Heart left ventricle (tissue), 16 donors: Measurements from ENCODE around the gene TTLL11. TPM values are rescaled to one million over a fixed set of nuclear protein-coding genes. Genes with fewer than 3 reads are reported as not detected.

Source experiments
- ATAC-seq, 4 donors: fragments of 200-7000 bp; cut with Tn5 transposase; one replicate each; pipeline ENCODE4 v1.9.1; 2020 to 2022; ENCODE audit warnings: moderate library complexity in 4 of 4, mild to moderate bottlenecking in 3 of 4, moderate number of reproducible peaks in 1 of 4
- DNase-seq, 5 donors: peaks; one replicate each; pipeline ENCODE4 v3.0.0-alpha.2; 2020
- H3K27ac ChIP-seq, 12 donors: fragments of 200-600 bp; sonication (generic) in 4 of 12; one replicate each; pipeline versions ENCODE4 v1.5.0 to v1.8.0; 2016 to 2022; ENCODE audit warnings: mild to moderate bottlenecking in 2 of 12
- H3K27me3 ChIP-seq, 9 donors: fragments of 200-600 bp; sonication (generic) in 2 of 9; one replicate each; pipeline versions ENCODE4 v1.5.1 to v1.8.0; 2016 to 2022; ENCODE audit warnings: mild to moderate bottlenecking in 3 of 9
- H3K36me3 ChIP-seq, 9 donors: fragments of 200-600 bp; sonication (generic) in 2 of 9; one replicate each; pipeline versions ENCODE4 v1.5.0 to v1.8.0; 2018 to 2022; ENCODE audit warnings: mild to moderate bottlenecking in 2 of 9
- H3K4me1 ChIP-seq, 12 donors: fragments of 200-600 bp; sonication (generic) in 4 of 12; one replicate each; pipeline versions ENCODE4 v1.5.0 to v1.8.0; 2016 to 2022; ENCODE audit warnings: mild to moderate bottlenecking in 3 of 12
- H3K4me3 ChIP-seq, 12 donors: fragments of 200-600 bp; sonication (generic) in 4 of 12; one replicate each; pipeline versions ENCODE4 v1.5.0 to v1.8.0; 2017 to 2022; ENCODE audit warnings: mild to moderate bottlenecking in 9 of 12, moderate library complexity in 4 of 12
- H3K9me3 ChIP-seq, 12 donors: fragments of 200-600 bp; sonication (generic) in 4 of 12; one replicate each; pipeline versions ENCODE4 v1.5.0 to v1.8.0; 2016 to 2022; ENCODE audit warnings: mild to moderate bottlenecking in 1 of 12
- POLR2A ChIP-seq, 2 donors: fragments of 450-650 bp; IDR thresholded peaks; one replicate each; pipeline ENCODE4 v1.6.1; 2017; ENCODE audit warnings: antibody characterized with exemption in 2 of 2, mild to moderate bottlenecking in 2 of 2, moderate library complexity in 2 of 2
- WGBS, 4 donors: extraction: QIAGEN DNeasy Blood & Tissue Kit in 2 of 4; methylation state at CpG; one replicate each; pipeline versions ENCODE4 v1.1.5 to v1.1.7; 2013 to 2018; 5-methylcytosine and 5-hydroxymethylcytosine counted together
- intact Hi-C, 10 donors: fragments of 100-400 bp; cut with DNase I; formaldehyde crosslinking; loops; one replicate each; pipeline versions ENCODE4 v1.11.1 to v1.14.2; 2022
- polyA plus RNA-seq, 2 donors: library from polyadenylated mRNA; stranded (reverse); fragments of 200-250 nt; gene quantifications; one replicate each; pipeline ENCODE4 v1.2.3, GENCODE V29; 2013
- total RNA-seq, 9 donors: library from RNA; depleted of rRNA in 2 of 9; stranded (reverse); fragments of >200 nt in 2 of 9; fragmentation: NEBNext Ultra II Directional in 3 of 9; extraction: Animal tissue kit (Norgen Biotek cat#: 25700) in 3 of 9; gene quantifications; one replicate each; pipeline versions ENCODE4 v1.1.0 to v1.2.4, GENCODE V29; 2016 to 2023
- TF ChIP-seq, protein P1 (sequence below), 12 donors: fragments of 200-600 bp; sonication (generic) in 4 of 12; IDR thresholded peaks; one replicate each; pipeline versions ENCODE4 v1.5.0 to v1.8.0; 2018 to 2022; ENCODE audit warnings: antibody characterized with exemption in 12 of 12, mild to moderate bottlenecking in 5 of 12
- donor health status: ischemic (EF 13 %, LVEDD 7.1; RV severe dilation, severe dysfunction).
- donor health status: healthy with polysubstance abuse.
- donor health status: DM: no; HTN: yes; CAD: no.
- donor health status: DM: no; HTN: no; CAD: no.
- donor health status: ischemic (EF 25% LVEDD 6.9; RV normal size, moderate dysfunction).
- donor health status: ischemic (EF 25% LVEDD 5.7; RV mildly dilated, moderate dysfunction).
- donor health status: healthy.
- donor health status: DM: yes; HTN: yes; CAD: no.
- donor health status: ischemic (EF 35%, LVEDD 5.7; RV mildly dilated, moderate dysfunction).
- donor health status: nonischemic (EF 11% LVEDD 7.7; RV severe dilation, severe dysfunction).
- donor health status: DM: yes; HTN: yes; CAD: no.
- donor health status: PGD.
- donor health status: ischemic (EF 29% LVEDD 5.4; RV normal size, mild dysfunction).
- donor health status: nonischemic (EF 23%, LVEDD 6.1; RV moderate dilation, normal function).

Gene TTLL11
- total and polyA plus RNA-seq, 11 donors, result 2.7 to 10.9 (median 7.9) TPM

DNA sequence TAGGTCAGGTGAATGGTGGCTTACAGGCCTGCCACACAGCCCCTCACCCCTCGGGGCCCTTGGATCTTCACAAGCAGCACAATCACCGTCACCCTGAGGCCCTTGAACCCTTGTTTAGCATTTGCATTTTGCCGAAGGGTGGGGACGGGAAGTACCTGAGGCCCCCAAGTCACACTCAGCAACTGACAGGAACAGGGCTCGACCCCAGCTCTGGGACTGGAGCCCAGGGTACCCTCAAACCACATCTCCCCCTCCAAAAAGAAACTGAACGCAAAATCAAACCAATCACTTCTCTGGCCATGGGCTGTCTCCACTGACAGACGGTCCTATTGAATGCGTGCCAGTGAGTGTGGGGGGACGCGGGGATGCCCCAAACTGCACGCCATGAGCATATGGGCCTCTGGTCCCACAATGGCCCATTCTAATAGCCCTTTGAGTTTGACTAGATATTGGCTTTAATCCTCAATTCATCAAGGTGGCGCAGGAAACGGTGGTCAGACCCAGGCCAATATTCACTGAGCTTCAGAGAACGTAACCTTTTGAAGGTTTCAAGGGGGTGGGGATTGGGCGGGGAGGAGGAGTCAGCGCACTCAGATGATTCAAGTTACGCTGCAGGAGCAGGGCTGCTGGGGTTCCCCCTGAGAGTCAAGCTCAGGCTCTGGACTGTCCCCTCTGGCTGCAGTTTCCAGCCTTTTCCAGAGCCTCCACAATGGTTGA, 265.7 kb downstream of the TTLL11 start:
- ATAC-seq, result no peak
- H3K27ac ChIP-seq, result no peak overlapping the region
- H3K27me3 ChIP-seq, result no peaks in the 10 kb centered on the region
- no peak overlapping the region for H3K4me3 ChIP-seq
- peak in 1 of 5 donors; percentile 7 for DNase-seq
- 94 to 97% (median 95%) methylated on average over 17 of the region's 17 CpGs for WGBS, 4 donors
- TF ChIP-seq, protein P1, sequence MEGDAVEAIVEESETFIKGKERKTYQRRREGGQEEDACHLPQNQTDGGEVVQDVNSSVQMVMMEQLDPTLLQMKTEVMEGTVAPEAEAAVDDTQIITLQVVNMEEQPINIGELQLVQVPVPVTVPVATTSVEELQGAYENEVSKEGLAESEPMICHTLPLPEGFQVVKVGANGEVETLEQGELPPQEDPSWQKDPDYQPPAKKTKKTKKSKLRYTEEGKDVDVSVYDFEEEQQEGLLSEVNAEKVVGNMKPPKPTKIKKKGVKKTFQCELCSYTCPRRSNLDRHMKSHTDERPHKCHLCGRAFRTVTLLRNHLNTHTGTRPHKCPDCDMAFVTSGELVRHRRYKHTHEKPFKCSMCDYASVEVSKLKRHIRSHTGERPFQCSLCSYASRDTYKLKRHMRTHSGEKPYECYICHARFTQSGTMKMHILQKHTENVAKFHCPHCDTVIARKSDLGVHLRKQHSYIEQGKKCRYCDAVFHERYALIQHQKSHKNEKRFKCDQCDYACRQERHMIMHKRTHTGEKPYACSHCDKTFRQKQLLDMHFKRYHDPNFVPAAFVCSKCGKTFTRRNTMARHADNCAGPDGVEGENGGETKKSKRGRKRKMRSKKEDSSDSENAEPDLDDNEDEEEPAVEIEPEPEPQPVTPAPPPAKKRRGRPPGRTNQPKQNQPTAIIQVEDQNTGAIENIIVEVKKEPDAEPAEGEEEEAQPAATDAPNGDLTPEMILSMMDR (IDR thresholded peaks at IDR 0.05), result no peak
- TF ChIP-seq POLR2A (IDR thresholded peaks at IDR 0.05), result no peak
- H3K36me3 ChIP-seq, result no peaks in the 10 kb centered on the region
- H3K4me1 ChIP-seq, result no peaks in the 10 kb centered on the region
- intact Hi-C loops, result no loop called here
- H3K9me3 ChIP-seq, result no peaks in the 10 kb centered on the region

- no peak overlapping the region for H3K4me3 ChIP-seq
- 84 to 94% (median 91%) methylated on average over 7 of the region's 7 CpGs for WGBS, 4 donors
- no peak for ATAC-seq
- DNase-seq, result no peak
- no peak for TF ChIP-seq POLR2A (IDR thresholded peaks at IDR 0.05)
- TF ChIP-seq, protein P1 (IDR thresholded peaks at IDR 0.05), result no peak
- no peaks in the 10 kb centered on the region for H3K9me3 ChIP-seq
- H3K4me1 ChIP-seq, result peaks cover 0 to 4% (median 0%) of the 10 kb centered on the region in 12 donors
- intact Hi-C loops, result no loop called here
- H3K36me3 ChIP-seq, result no peaks in the 10 kb centered on the region
- no peaks in the 10 kb centered on the region for H3K27me3 ChIP-seq
- H3K27ac ChIP-seq, result no peak overlapping the region
These were observed 266.4 kb downstream of the TTLL11 start for GRCh38 chr9:121826711-121827110.

DNA sequence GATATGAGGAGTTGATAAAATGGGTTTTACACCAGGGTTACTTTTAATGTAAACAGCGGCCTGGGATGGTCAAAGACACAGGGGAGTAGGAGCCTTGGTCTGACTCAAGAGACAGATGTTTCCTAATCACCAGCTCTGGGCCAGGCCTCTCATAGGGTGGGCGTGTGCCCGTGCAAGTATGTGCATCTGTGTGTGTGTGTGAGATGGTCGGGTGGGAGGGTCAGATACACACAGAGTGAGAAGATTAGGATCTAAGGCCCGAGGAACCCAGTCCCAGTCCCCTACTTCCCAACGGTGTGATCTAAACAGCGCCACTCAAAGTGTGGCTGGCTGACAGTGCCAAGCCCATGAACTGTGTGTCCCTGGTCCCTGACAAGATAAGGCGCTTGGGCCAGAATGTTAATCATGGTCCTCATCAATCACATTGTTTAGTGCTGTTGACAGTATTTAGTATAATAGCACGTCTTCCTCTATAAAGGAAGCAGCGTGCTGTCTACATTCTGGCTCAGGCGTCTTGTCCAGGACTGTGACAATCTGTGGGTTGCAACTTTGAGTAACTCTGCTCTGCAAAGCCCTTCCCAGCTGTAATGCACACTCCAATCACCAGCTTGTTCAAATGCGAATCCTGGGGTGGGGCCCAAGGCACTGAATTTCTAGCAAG, 267.9 kb downstream of the TTLL11 start:
- H3K4me3 ChIP-seq, result no peak overlapping the region
- WGBS, 4 donors, result 77 to 82% (median 81%) methylated on average over 10 to 12 of the region's 12 CpGs
- peaks cover 0 to 4% (median 0%) of the 10 kb centered on the region in 12 donors for H3K4me1 ChIP-seq
- ATAC-seq (no peak), DNase-seq (no peak)
- H3K27me3 ChIP-seq, result no peaks in the 10 kb centered on the region
- TF ChIP-seq, protein P1 (IDR thresholded peaks at IDR 0.05), result no peak
- no peak for TF ChIP-seq POLR2A (IDR thresholded peaks at IDR 0.05)
- intact Hi-C loops, result no loop called here
- no peak overlapping the region for H3K27ac ChIP-seq
- no peaks in the 10 kb centered on the region for H3K9me3 ChIP-seq
- no peaks in the 10 kb centered on the region for H3K36me3 ChIP-seq

- no peak overlapping the region for H3K4me3 ChIP-seq
- no peaks in the 10 kb centered on the region for H3K9me3 ChIP-seq
- H3K36me3 ChIP-seq, result no peaks in the 10 kb centered on the region
- TF ChIP-seq POLR2A (IDR thresholded peaks at IDR 0.05), result no peak
- TF ChIP-seq, protein P1 (IDR thresholded peaks at IDR 0.05), result no peak
- ATAC-seq (no peak), DNase-seq (no peak)
- no peak overlapping the region for H3K27ac ChIP-seq
- 71 to 91% (median 86%) methylated on average over 4 of the region's 4 CpGs for WGBS, 4 donors
- intact Hi-C loops, result no loop called here
- H3K4me1 ChIP-seq, result peaks cover 0 to 9% (median 1%) of the 10 kb centered on the region in 12 donors
- H3K27me3 ChIP-seq, result no peaks in the 10 kb centered on the region
These were observed 268.5 kb downstream of the TTLL11 start for GRCh38 chr9:121824651-121825030.
